Measurements from ENCODE around the gene ADGRA3.
A peak's percentile ranks its signal among the peaks of the same experiment; 100 is the strongest.

The ADGRA3 gene, protein sequence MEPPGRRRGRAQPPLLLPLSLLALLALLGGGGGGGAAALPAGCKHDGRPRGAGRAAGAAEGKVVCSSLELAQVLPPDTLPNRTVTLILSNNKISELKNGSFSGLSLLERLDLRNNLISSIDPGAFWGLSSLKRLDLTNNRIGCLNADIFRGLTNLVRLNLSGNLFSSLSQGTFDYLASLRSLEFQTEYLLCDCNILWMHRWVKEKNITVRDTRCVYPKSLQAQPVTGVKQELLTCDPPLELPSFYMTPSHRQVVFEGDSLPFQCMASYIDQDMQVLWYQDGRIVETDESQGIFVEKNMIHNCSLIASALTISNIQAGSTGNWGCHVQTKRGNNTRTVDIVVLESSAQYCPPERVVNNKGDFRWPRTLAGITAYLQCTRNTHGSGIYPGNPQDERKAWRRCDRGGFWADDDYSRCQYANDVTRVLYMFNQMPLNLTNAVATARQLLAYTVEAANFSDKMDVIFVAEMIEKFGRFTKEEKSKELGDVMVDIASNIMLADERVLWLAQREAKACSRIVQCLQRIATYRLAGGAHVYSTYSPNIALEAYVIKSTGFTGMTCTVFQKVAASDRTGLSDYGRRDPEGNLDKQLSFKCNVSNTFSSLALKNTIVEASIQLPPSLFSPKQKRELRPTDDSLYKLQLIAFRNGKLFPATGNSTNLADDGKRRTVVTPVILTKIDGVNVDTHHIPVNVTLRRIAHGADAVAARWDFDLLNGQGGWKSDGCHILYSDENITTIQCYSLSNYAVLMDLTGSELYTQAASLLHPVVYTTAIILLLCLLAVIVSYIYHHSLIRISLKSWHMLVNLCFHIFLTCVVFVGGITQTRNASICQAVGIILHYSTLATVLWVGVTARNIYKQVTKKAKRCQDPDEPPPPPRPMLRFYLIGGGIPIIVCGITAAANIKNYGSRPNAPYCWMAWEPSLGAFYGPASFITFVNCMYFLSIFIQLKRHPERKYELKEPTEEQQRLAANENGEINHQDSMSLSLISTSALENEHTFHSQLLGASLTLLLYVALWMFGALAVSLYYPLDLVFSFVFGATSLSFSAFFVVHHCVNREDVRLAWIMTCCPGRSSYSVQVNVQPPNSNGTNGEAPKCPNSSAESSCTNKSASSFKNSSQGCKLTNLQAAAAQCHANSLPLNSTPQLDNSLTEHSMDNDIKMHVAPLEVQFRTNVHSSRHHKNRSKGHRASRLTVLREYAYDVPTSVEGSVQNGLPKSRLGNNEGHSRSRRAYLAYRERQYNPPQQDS (N-terminal part only)

GRCh38 chr4:22515888-22516541 is at the start of gene ADGRA3:
ADGRA3 (minus strand) TSS chr4:22516066; CDS start chr4:22515784, 282 bp downstream.
- peak; percentile 11 for DNase-seq

GRCh38 chr4:22556495-22556894 is 40.6 kb upstream of the ADGRA3 start:
- no peak for DNase-seq

- DNase-seq: no peak
Measured at GRCh38 chr4:22554670-22555069, 38.8 kb upstream of the ADGRA3 start.

DNA sequence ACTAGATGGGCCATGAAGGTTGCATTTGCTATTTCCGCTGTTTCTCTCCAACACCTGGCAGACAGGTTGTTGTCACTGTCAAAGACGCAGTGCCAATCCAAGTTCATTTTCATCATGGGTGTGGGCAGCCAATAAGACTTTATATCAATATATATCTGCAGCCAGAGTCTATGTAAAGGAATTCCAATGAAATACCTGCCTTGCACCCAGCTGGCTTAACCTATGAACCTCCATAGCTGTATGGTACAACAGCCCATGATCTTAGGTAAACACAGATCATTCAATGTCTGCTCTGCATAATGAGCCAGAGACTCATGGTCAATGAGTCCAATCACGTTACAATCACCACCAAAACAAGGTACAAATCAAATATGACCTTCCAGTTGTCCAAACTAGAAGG is 37.7 kb upstream of the ADGRA3 start:
- no peak for DNase-seq

- no peak for DNase-seq
Measured at GRCh38 chr4:22552812-22553211, 36.9 kb upstream of the ADGRA3 start.

- DNase-seq: no peak
Measured at GRCh38 chr4:22551550-22551949, 35.7 kb upstream of the ADGRA3 start.

GRCh38 chr4:22546299-22546698 is 30.4 kb upstream of the ADGRA3 start:
- no peak for DNase-seq

- no peak for DNase-seq
Measured at GRCh38 chr4:22539251-22539650, 23.4 kb upstream of the ADGRA3 start.

DNA sequence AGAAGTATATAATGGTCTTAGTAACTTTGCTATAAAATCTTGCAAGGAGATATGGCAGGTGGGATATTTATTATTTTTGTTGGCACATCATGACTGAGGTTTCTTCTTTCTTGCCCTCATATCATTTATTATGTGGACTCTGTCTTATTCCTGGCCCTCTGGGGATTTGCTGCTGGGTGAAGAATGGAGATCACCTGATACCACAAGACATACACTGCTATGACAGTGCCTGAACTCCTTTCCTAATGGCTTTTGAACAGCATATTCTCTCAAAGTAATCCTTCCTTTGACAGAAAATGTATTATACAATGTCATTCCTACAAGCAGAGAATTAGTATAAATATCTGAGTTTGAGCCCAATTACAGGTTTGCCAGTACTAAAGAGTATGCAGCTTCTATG is 22.0 kb upstream of the ADGRA3 start:
- no peak for DNase-seq

GRCh38 chr4:22534374-22534773 is 18.5 kb upstream of the ADGRA3 start:
- no peak for DNase-seq

GRCh38 chr4:22532896-22533295 is 17.0 kb upstream of the ADGRA3 start:
- DNase-seq: no peak

DNA sequence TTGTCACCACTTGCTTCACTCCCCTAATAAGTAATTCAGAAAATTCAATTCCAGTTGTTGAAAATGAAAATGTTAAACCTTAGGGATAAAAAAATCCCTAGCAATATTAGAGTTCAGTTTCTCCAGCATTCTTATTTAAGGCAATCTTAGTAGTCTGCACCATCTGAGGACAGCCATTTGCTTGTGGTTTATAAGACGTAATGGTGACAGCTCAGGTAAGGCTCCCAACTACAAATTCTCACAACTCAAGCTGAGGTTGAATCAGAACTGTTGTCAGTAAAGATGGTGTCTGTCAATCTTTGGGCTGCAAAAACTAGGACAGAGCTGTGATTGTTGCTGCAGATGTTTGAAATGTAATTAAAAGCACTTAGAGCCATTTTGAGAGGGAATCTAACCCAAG is 16.3 kb upstream of the ADGRA3 start:
- no peak for DNase-seq

GRCh38 chr4:22531311-22532019 is 15.6 kb upstream of the ADGRA3 start:
- no peak for DNase-seq

DNA sequence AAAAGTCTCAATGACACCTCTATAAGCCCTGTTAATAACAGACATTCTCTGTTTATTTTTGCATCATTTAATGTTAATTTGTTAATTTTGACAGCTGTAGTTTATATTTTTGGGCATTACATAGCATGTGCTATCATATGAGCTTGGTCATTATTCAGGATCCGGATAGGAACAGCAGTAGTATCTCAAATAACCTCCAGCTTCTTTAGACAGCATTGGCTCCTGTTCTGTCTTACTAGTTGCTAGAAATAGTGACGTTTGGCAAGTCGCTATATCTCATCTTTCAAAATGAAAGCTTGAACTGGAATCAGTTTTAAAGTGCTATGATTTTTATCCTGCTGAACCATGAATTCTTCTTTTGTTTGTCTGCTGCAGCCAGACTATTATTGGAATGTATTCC is 9.0 kb upstream of the ADGRA3 start:
- DNase-seq: no peak

DNA sequence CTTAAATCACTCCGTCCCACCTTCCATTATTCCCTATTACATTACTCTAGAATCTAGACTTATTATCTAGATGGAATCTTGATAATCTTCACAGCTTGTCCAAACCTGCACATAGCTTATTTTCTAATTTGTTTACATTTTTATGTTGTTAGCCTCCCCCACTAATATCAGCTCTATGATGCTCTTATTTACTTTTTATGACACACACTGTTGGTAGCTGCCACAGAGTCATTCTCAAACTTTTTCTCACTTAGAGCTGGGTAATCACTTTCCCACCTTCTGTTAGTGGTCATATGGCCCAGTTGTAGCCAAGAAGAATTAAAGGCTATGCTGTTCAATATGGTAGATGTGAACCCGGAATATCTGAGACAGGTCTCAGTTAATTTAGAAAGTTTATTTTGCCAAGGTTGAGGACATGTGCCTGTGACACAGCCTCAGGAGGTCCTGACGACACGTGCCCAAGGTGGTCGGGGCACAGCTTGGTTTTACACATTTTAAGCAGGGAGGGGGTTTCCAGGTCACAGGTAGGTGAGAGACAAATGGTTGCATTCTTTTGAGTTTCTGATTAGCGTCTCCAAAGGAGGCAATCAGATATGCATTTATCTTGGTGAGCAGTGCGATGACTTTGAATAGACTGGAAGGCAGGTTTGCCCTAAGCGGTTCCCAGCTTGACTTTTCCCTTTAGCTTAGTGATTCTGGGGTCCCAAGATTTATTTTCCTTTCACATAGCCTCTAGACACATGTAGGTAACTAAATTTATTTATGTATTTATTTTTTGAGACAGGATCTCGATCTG is 7.0 kb upstream of the ADGRA3 start:
- DNase-seq: no peak

- DNase-seq: no peak
Measured at GRCh38 chr4:22522206-22522605, 6.3 kb upstream of the ADGRA3 start.

- no peak for DNase-seq
Measured at GRCh38 chr4:22521240-22521639, 5.4 kb upstream of the ADGRA3 start.

DNA sequence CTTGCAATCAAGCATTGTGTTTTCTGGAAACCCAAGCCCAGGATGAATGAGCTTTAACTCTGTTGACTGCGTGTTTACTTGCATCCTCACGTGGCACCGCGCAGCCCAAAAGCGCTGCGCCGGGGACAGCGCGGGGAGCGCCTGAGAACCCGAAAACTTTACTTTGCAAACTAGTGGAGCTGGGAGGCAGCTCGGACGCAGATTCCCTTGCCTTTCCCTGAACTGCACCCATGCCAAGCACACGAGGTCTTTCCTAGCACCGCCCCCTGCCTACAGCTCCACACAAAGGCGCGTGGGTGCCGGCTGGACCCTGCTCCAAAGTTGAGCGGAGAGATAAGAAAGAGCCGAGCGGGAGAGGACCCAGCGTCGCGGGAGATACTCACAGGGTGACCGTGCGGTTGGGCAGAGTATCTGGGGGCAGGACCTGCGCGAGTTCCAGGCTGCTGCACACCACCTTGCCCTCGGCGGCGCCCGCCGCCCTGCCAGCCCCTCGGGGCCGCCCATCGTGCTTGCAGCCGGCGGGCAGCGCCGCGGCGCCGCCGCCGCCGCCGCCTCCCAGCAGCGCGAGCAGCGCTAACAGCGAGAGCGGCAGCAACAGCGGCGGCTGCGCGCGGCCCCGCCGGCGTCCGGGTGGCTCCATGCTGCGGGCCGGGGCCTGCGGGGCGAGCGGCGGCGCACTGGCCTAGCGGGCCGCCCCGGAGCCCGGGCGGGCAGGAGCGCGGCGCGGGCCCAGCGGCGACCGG is 550 bp downstream of the ADGRA3 start:
- DNase-seq: peak; percentile 10

DNA sequence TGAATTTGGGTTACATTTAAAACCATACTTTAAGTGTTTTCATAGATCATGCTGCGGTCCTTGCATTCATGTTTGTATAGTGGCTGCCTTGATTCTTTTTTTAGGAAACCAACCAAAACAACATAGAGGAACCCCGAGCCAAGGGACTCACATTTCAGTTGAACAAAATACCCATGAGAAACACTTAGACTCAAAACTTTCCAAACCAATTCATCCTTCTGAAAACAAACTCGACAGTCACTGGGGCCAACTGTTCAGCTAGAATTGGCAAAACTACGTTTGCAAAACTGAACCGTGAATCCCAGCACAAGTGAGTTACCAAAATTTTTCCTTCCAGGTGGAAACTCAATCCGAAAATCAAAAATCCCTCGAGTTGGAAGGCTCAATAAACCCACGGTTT is 1.4 kb downstream of the ADGRA3 start:
- no peak for DNase-seq

- DNase-seq: no peak
Measured at GRCh38 chr4:22514001-22514400, 1.9 kb downstream of the ADGRA3 start.

Measured in activated CD4-positive, alpha-beta T cell treated with anti-CD3 and anti-CD28 coated beads for 1 hour (primary cell).